Amygdala (tissue), 56 donors: ENCODE results near the gene RNF2.
"Not testable (repeated sequence)": the region's sequence is repeated elsewhere in the genome, so short reads cannot be mapped to it uniquely, and the experiment has no call there.

Experiments
- DNase-seq, 56 donors: peaks; one replicate each; lab custom pipeline; 2025; lab: John Stamatoyannopoulos, UW

Gene RNF2

GRCh38 chr1:185046668-185047067 is 1.3 kb downstream of the RNF2 start:
- no peak for DNase-seq

- no peak for DNase-seq
These were observed 4.3 kb downstream of the RNF2 start for GRCh38 chr1:185049670-185050069.

- DNase-seq: peak in 2 of 56 donors; percentile 0 to 40
These were observed 5.6 kb downstream of the RNF2 start for GRCh38 chr1:185050823-185051451.

GRCh38 chr1:185053204-185053603 is 7.8 kb downstream of the RNF2 start:
- no peak for DNase-seq

- DNase-seq: no peak
These were observed 9.2 kb downstream of the RNF2 start for GRCh38 chr1:185054365-185055060.

GRCh38 chr1:185058110-185058509 is 12.8 kb downstream of the RNF2 start:
- no peak for DNase-seq

GRCh38 chr1:185058876-185059275 is 13.5 kb downstream of the RNF2 start:
- DNase-seq: no peak

GRCh38 chr1:185059950-185060571 is 14.7 kb downstream of the RNF2 start:
- no peak for DNase-seq

- DNase-seq: no peak
These were observed 17.5 kb downstream of the RNF2 start for GRCh38 chr1:185062710-185063370.

- DNase-seq: no peak
These were observed 18.4 kb downstream of the RNF2 start for GRCh38 chr1:185063719-185064118.

GRCh38 chr1:185065006-185065405 is 19.6 kb downstream of the RNF2 start:
- not testable (repeated sequence) for DNase-seq

- no peak for DNase-seq
These were observed 20.8 kb downstream of the RNF2 start for GRCh38 chr1:185066181-185066580.

GRCh38 chr1:185068341-185068740 is 23.0 kb downstream of the RNF2 start:
- DNase-seq: no peak

- DNase-seq: no peak
These were observed 23.9 kb downstream of the RNF2 start for GRCh38 chr1:185069202-185069772.

GRCh38 chr1:185070051-185070450 is 24.7 kb downstream of the RNF2 start:
- DNase-seq: no peak

- no peak for DNase-seq
These were observed 28.4 kb downstream of the RNF2 start for GRCh38 chr1:185073725-185074124.

GRCh38 chr1:185074307-185074706 is 28.9 kb downstream of the RNF2 start:
- DNase-seq: no peak

- no peak for DNase-seq
These were observed 30.1 kb downstream of the RNF2 start for GRCh38 chr1:185075476-185075875.

GRCh38 chr1:185077374-185077773 is 32.0 kb downstream of the RNF2 start:
- no peak for DNase-seq

- DNase-seq: no peak
These were observed 35.1 kb downstream of the RNF2 start for GRCh38 chr1:185080422-185080821.

- no peak for DNase-seq
These were observed 38.5 kb downstream of the RNF2 start for GRCh38 chr1:185083818-185084217.
